Stimulated activated CD8-positive, alpha-beta memory T cell treated with anti-CD3 and anti-CD28 coated beads, Interleukin-15, amount 100 ng/mL, for 4 hours (primary cell): ENCODE data around the gene FNBP1L.
"Not testable (repeated sequence)": the region's sequence is repeated elsewhere in the genome, so short reads cannot be mapped to it uniquely, and the experiment has no call there.

Experiments used
- DNase-seq, 2 donors: peaks; one replicate each; pipeline ENCODE4 v3.0.0-alpha.2; 2020; ENCODE audit warnings: low read depth in 2 of 2

The FNBP1L gene

DNA sequence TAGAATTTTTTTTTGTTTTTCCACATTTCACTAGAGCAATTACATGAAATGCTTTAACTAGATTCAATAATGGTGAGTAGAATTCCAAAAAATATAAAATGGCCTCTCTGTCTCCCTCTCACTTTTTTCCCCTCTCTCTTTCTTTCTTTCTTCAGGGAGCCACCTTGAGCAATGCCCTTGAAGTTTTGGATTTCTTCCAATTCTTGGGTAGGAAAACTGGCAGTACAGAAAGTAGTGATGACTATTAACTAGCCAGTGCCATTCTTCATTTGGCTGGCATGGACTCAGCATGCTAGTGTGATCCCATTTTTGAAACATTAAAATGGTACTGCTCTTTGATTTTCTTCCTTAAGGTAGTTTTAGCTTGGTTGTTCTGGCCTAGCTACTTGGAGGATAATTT lies 4.5 kb upstream of the FNBP1L start:
- DNase-seq: no peak

DNA sequence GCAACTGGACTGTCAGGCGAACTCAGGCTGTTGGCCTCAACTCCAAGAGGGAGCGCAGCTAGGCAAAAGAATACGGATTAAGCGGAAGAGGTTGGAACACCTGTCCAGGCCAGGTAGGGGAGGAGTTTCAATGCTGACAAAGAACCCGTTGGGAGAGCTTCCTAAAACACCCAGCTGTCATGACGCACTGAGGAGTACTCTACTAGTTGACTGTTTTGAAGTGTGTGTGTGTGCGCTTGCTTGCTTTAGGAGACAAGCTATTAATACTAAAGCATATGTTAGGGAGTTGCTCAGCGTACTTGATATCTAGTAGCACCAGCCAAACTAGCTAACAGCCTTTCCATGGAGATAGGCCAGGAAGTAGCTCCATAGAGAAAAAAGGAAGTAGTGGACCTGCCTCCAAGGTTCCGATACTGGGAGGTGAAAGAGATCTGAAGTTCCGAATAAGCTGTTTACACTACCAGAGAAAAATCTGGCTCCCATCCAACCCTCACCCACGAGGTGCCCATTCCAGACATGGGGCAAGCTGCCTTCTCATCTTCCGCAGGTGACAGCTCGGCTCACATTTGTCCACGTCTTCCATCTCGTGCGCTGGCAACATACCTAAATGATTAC lies 974 bp upstream of the FNBP1L start:
- DNase-seq: no peak

DNA sequence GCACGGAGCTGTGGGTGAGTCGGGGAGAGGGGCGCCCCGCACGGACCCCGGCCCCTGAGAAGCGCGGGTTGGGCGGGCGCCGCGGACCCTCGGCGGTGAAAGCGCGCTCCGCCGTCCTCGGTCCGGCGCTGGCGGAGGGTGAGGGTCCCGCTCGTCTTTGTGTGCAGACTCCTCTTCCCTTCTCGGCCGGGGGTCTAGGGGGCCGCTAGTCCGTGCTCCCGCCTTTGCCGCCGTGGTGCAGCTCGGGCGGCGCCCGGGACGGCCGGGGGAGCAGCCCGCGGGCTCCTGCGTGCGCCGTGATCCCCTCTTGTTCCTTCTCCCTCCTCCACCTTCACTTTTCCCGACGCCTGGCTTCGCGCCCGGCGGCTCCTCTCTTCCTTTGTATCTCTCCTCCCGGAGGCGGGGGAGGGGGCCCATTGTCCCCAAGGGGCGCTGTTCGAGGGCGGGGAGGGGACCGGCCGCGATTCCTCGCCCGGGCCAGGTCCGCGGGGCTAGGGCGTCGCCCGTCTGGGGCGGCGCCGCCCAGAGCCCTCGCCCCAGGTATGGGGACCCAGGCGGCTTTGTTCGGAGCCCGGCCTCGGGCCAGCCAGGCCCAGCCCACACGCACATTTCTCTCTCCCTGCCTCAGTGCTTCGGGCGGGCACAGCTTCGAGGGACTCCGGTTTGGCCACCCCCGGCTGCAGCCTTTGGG lies 519 bp downstream of the FNBP1L start:
- no peak for DNase-seq

DNA sequence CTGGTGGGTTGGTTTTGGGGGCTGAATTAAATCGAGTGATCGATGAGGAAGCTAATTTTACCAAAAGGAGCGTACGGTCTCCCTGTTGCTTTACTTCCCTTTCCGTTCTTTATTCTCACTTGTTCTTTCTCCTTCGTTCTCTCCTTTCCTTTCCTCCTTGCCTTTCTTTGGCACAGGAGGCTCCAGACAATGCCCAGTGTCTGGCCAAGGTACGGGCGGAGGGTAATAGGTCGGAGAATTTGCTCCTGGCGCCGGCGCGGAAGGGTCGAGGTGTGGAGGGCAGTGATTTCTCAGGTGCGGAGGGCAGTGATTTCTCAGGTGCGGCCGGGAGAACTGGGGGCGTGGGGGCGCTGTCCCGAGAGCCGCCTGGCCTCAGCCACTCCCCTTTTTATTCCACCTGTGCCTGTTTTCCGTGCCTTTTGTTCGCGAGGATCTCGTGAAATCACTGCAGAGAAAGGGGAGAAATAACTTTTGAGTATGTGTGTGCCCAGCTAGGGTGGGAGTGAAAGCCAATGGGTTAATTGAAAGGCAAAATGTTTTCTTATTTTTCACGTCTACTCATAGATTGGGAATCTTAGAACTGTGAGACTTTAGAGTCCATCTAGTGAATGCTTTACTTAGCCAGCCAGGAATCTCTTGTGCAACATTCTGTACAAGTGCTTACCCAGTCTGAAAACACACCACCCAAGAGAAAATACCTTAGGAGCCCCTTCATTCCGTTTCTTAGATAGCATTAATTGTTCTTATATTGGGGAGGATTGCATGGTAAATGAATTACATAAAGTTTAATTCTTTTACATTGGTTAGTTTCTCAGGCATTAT lies 1.3 kb downstream of the FNBP1L start:
- no peak for DNase-seq

DNA sequence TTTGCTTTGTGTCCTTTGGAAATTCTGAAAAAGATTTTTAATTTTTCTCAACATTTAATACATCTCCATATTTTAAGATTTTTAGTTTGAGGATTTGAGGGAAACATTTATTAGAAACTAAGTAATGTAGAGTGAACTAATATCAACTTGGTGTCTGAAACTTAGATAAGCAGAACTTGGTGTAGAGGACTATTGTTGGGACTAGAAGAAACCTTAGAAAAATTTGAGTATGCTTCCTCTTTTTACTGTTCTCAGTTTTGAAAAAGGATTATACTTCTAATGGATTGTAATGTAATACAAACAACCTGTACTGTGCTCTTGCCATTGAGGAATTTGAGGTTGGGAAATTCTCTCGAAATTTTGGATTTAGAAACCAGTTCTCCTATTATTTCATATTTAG lies 2.4 kb downstream of the FNBP1L start:
- no peak for DNase-seq

DNA sequence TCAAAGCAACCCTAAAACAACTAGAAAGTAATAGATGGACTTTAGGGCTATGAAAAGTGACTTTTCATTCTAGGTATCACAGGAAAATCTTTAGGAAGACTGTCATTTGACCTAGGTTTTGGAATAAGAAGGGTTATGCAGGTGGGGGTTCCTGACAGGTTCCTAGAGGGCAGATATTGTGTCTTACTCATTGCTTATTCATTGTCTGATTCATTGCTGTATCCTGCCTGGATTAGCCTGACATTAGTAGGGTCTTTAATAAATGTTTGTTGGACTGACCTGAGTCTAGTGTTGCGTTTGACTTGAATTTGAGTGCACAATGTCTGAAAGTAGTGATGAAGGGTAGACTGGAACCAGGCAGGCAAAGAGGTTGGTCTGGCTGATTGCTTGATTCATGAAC lies 6.0 kb downstream of the FNBP1L start:
- DNase-seq: no peak

DNA sequence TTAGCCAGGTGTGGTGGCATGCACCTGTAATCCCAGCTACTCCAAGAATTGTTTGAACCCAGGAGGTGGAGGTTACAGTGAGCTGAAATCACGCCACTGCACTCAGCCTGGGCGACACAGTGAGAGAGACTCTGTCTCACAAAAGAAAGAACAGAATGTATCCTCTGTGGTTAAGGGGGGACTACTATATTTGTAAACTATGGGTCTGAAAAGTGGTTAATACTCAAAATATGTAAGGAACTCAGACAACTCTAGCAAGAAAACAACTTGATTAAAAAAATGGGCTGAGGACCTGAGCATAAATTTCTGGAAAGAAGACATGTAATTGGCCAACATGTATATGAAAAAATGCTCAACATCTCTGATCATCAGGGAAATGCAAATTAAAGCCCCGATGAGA lies 11.2 kb downstream of the FNBP1L start:
- DNase-seq: no peak

DNA sequence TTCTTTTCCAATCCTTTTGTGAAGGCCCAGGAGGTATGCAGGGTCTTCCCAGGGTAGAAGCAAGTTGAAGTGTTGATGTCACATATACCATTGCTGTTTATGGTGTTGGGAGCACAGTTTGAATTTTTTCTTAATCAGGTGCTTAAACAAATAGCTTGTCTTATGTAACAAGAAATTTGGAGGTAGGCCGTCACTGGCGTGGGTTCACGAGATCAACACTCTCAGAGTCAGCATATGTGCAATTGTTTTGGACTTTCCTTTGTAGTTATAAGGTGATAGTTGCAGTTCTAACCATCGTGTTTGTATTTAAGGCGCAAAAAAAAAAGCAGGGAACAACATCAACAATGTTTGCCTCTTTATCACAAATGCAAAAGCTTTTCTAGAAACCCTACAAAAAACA lies 13.3 kb downstream of the FNBP1L start:
- no peak for DNase-seq

DNA sequence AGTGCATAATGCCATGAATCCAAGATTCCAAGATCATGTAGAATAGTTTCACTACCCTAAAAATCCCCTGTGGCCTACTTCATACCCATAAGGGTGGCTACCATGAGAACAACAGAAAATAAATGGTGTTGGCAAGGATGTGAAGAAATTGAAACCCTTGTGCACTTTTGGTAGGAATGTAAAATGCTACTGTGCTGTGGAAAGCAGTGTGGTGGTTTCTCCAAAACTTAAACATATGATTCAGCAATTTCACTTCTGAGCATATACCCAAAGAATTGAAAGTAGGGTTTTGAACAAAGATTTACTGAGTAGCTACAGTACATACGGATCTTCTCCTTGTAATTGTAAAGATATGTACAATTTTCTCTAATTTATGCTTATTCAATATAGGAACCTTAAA lies 16.0 kb downstream of the FNBP1L start:
- DNase-seq: no peak

DNA sequence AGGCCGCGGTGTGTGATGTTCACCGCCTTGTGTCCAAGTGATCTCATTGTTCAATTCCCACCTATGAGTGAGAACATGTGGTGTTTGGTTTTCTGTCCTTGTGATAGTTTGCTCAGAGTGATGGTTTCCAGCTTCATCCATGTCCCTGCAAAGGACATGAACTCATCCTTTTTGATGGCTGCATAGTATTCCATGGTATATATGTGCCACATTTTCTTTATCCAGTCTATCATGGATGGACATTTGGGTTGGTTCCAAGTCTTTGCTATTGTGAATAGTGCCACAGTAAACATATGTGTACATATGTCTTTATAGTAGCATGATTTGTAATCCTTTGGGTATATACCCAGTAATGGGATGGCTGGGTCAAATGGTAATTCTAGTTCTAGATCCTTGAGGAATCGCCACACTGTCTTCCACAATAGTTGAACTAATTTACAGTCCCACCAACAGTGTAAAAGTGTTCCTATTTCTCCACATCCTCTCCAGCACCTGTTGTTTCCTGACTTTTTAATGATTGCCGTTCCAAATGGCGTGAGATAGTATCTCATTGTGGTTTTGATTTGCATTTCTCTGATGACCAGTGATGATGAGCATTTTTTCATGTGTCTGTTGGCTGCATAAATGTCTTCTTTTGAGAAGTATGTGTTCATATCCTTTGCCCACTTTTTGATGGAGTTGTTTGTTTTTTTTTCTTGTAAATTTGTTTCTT lies 17.6 kb downstream of the FNBP1L start:
- not testable (repeated sequence) for DNase-seq

DNA sequence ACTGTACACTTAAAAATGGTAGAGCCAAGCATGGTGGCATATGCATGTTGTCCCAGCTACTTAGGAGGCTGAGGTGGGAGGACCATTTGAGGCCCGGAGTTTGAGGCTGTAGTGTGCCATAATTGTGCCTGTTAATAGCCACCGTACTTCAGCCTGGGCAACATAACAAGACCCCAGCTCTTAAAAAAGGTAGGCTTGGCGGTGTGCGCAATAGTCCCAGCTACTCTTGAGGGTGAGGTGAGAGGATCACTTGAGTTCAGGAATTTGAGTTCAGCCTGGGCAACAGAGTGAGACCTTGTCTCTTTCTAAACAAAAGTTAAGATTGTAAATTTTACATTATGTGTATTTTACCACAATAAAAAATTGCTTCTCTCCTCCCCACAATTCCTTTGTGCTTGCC lies 19.7 kb downstream of the FNBP1L start:
- no peak for DNase-seq

DNA sequence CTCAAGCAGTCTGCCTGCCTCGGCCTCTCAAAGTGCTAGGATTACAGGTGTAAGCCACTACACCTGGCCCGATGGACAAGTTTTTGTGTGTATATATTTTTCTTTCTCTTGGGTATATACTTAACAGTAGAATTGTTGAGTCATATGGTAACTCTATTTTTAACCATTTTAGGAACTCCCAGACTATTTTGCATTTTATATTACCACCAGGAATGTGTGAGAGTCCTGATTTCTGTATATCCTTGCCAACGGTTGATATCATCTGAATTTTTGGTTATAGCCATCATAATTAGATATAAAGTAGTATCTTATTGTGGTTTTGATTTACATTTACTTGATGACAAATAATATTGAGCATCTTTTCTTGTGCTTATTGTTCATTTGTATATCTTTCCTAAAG lies 20.7 kb downstream of the FNBP1L start:
- DNase-seq: no peak

DNA sequence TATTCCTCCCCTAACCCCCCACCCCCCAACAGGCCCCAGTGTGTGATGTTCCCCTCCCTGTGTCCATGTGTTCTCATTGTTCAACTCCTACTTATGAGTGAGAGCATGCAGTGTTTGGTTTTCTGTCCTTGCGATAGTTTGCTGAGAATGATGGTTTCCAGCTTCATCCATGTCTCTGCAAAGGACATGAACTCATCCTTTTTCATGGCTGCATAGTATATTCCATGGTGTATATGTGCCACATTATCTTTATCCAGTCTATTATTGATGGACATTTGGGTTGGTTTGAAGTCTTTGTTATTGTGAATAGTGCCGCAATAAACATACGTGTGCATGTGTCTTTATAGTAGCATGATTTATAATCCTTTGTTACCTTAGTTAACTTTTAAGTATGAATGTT lies 21.3 kb downstream of the FNBP1L start:
- not testable (repeated sequence) for DNase-seq

DNA sequence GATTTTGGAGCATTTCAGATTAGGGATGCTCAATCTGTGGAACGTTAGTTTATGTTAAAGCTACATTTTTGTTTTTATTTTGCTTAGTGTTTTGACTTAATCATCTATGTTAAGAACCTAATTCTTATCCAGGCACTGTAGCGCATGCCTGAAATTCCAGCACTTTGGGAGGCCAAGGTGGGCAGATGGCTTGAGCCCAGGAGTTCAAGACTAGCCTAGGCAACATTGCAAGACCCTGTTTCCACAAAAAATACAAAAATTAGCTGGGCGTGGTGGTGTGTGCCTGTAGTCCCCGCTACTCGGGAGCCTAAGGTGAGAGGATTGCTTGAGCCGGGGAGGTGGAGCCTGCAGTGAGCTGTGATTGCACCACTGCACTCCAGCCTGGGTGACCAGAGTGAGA lies 23.4 kb downstream of the FNBP1L start:
- DNase-seq: no peak

DNA sequence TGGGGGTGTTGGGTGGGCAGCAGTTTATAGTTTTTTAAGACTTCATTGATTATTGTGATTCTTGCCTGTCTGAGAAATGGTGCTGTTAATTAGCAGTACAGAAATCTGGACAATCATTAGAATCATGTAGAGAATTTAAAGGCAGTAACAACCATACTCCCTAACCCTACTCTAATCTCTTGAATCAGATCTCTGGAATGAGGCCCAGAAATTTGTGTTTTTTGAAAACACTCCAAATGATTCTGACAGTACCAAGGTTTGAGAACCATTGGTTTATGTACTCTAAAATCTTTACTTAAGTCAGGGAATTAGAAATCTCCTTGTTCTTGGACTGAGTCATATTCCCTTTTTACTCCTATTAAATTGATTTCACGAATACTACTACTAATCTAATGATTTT lies 24.0 kb downstream of the FNBP1L start:
- DNase-seq: no peak

DNA sequence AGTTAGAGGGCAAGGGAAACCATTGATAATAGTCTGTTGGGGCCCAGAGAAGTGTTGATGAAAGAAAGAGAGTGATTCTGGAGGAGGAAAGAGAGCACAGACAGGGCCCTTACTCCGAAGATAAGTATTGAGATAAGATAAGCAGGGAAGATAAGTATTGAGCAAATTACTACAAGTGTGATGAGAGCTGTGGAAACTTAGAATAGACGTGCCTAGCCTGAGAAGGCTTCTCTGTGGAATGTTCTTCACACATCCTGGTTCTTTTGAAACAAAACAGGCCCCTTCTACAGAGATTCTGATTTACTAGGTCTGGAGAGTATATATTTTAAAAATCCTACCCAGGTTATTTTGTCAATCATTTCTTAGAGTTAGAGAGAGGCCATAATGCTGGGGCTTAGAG lies 26.4 kb downstream of the FNBP1L start:
- no peak for DNase-seq

DNA sequence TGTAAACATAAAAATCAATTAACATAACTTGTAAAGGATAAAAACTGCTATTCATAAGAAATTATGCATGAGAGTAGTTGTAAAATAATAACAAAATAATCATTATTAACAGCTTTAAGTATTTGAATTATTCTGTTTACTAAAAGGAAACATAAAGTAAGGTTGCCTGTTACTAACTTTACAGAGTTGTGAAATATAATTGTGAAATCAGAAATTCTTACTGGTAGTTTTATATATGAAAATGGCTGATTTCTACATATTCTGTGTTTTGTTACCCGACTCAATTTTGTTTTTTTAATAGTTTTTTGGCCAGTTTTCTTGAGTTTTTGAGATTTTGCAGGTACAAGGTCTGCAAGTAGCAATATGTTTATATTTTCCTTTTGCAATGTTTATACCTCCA lies 27.8 kb downstream of the FNBP1L start:
- DNase-seq: no peak

DNA sequence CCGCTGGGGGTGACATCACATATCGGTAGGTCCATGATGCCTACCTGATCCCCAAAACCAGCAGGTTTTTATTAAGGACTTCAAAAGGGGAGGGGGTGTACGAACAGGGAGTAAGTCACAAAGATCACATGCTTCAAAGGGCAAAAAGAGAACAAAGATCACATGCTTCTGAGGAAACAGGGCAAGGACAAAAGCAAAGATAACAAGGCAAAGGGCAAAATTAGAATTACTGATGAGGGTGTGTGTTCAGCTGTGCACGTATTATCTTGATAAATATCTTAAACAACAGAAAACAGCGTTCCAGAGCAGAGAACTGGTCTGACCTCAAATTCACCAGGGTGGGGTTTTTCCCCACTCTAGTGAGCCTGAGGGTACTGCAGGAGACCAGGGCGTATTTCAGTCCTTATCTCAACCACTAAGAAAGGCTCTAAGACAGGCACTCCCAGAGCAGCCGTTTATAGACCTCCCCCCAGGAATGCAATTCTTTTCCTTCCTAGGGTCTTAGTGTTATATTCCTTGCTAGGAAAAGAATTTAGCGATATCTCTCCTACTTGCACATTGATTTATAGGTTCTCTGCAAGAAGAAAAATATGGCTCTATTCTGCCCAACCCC lies 31.3 kb downstream of the FNBP1L start:
- not testable (repeated sequence) for DNase-seq

DNA sequence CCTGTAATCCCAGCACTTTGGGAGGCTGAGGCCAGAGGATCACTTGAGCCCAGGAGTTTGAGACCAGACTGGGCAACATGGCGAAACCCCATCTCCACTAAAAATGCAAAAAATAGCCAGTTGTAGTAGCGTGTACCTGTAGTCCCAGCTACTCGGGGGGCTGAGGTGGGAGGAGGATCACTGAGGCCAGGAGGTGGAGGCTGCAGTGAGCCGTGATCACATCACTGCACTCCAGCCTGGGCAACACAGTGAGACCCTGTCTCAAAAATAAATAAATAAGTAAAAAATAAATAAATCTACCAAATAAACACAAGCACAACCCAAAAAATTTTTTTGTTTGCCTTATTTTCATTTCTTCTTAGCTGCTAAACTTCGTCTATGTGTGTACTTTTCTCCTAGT lies 34.0 kb downstream of the FNBP1L start:
- DNase-seq: not testable (repeated sequence)

DNA sequence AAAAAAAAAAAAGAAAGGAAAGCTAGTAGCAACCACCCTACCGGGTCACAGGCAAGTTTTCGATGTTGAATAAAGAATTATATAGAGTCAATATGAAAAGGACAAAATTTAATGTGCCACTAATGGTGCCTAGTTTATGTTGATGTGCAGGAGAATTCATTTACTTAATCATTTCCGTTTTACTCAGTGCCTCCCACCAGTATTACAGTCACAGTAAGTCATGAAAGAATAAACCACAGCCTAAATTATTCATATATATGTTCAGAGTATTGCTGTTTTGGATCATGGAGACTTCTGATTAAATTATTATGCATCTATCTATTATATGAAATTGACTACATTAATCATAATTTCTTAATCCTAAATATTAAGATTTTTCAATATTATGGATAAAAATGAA lies 35.3 kb downstream of the FNBP1L start:
- DNase-seq: no peak

DNA sequence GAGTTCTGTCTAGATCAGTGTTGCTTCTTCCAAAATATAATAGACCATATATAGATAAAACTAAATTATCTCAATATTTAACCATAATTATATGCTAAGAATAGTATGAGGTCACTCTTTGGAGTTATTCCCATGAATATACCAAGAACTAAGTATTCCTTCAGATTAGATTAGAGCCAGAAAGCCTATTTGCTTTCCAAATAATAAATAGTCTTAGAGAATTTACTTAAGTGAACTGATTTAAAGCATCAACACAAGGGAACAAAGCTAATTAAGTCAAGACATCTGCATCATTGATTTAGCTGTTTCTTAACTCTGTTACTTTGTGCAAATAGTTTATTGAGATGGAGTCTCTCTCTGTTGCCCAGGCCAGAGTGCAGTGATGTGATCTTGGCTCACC lies 35.7 kb downstream of the FNBP1L start:
- no peak for DNase-seq

DNA sequence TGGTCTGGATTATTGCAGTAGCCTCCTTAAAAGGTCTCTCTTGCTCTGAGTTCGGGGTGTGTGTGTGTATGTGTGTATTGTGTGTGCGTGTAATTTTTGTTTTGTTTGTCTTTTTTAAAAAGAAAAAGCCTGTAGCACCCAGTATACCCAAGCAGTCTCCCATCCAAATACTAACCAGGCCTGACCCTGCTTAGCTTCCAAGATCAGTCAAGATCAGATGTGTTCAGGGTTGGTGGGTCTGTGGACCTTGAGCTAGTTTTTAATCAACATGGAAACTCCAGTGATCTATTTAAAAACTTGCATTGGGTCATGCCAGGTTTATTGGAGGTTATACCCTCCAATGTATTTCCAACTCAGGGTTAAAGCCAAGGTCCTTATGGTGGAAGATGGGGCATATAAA lies 40.3 kb downstream of the FNBP1L start:
- no peak for DNase-seq
